Raji (cell line): ENCODE data around the gene PRKAG1.

Experiments used
- POLR2A ChIP-seq: IDR thresholded peaks from 2 replicates; pipeline ENCODE4 v1.6.1; 2011; ENCODE audit warnings: low read depth, low read length, control low read depth; ENCODE audit not compliant: insufficient read depth

The PRKAG1 gene

DNA sequence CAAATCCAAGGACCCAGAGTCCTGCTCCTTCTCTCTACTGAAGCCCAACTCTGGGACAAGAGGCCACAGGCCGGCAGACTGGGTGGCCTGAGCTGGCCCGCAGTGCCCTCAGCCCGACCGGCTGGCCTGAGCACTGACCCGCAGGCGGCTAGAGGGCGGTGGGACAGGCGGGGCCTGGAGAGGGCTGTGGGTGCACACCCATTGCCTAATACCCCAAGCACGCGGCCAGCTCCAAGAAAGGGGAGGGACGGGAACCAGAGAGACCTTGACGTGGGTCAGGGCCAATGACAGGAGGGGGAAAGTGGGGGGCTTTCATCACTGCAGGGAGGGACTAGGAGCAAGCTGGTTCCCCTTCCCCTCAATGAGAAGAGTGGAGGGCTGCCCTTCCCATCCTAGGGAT lies 45.0 kb downstream of the PRKAG1 start:
- no peak for TF ChIP-seq POLR2A

GRCh38 chr12:48972952-48973483 lies 45.6 kb downstream of the PRKAG1 start:
- TF ChIP-seq POLR2A: no peak

DNA sequence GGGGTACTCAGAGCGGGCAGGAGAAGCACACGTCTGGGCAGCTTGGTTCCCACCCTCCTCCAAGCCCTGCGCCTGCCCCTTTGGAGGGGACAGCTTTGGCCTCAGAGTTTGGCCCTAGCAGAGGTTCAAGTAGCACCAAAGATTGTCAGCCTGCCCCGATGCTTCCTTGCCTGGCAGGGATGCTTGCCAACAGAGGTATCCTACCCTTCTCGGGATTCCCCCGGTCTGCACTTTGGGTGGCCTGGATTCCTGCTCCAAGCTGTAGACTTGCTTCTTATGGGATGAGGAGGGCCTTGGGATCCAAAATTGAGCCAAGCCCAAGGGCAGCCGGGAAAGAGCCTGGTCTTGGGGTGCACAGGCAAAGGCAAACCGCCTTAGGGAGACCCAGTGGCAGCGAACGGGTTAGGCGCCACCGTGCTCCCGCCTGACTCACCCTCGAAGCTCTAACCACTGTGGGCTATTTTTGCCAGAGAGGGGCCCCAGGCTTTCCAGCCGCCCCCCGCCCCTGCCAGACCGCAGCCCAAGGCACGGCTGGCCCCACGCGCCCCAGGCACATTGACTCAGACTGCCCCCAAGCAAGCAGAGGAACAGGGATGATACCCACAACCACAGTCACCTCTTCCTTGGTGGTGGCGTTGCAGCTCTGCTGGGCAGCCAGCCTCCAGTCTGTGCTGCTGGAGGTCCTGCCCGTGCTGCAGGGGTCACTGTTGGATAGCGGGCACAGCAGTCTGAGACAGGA lies 46.2 kb downstream of the PRKAG1 start:
- TF ChIP-seq POLR2A: no peak

GRCh38 chr12:48970702-48971334 lies 47.8 kb downstream of the PRKAG1 start:
- TF ChIP-seq POLR2A: no peak

- TF ChIP-seq POLR2A: no peak
Observed at GRCh38 chr12:48969833-48970701, 48.5 kb downstream of the PRKAG1 start.

GRCh38 chr12:48969160-48969771 lies 49.3 kb downstream of the PRKAG1 start:
- no peak for TF ChIP-seq POLR2A

DNA sequence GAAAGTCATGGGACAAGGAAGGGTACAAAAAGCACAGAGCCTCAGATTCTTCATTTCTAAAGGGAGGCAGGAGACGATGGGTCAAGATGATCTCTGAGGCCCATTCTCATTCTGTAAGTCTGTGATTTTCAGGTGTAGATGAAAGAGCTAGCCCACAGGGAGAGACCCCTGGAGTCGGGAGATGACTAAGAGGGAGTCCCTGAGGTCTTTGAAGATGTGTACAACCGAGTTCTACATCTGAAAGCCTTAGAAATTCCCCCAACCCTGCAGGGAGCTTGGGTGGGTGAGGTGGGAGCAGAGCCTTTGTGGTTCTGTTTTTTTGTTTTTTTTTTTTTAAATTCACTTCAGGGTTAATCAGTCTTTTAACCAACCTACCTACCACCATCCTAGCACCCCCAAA lies 50.1 kb downstream of the PRKAG1 start:
- no peak for TF ChIP-seq POLR2A

DNA sequence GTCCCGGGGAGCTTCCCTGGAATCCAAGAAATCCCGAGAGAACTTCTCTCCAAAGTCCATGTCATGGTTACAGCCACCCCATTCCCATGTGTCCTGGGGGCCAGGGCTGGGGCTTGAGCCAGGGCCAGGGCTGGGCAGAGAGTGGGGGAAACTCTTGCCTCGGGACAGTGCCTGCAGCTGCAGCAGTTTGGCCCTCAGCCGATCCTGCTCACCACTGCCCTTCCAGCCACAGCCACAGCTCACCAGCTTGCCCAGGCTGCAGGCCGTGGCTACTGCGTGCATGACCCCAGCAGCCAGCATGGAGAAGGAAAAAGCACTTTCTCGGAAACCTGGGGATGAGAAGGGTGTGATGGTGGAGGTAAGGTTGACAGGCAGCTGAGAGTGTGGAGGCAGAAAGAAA lies 50.6 kb downstream of the PRKAG1 start:
- no peak for TF ChIP-seq POLR2A

DNA sequence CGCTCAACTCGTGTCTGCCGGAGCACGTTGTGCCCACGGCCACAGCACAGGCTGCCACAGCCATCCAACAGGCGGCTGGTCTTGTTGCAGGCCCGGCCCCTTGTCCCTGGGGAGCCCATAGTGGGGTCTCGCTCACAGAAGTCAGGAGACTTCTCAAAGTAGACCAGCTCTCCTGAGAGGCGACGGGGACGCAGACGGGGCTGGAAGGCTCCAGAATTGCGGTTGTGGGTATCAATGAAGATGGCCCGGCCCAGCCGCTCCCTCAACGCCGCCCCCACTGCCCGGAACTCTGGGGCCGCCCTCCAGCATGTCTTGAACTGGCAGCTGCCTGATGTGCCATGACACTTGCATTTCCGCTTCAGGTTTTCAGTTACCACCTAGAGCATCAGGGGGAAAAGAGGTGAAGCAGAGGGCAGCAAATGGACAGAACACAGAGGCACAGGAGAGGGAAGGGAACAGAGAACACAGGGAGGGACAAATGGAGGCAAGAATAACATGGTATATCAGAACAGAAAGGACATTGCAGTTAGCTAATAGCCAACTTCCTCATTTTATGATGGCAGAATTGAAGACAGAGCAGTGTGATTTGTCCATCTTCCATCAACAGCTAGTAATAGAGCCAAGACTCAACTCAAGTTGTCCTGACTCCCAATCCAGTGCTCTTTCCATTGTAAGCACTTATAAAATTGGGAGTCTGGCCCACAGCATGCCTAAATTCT lies 52.2 kb downstream of the PRKAG1 start:
- TF ChIP-seq POLR2A: no peak

GRCh38 chr12:48965298-48965838 lies 53.2 kb downstream of the PRKAG1 start:
- no peak for TF ChIP-seq POLR2A

DNA sequence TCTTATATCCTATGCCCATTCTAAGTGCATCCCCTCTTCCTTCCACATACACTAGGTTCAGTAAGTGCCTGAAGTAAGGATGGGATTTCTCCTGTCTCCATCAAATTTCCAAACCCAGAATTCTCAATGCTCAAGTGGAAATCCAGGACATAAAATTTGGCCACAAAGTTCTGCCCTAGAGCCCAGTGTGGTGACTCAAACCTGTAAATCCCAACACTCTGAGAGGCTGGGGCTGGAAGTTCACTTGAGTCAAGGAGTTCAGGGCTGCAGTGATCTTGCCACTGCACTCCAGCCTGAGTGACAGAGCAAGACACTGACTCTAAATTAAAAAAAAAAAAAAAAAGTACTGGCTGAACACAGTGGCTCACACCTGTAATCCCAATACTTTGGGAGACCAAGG lies 56.8 kb downstream of the PRKAG1 start:
- no peak for TF ChIP-seq POLR2A

DNA sequence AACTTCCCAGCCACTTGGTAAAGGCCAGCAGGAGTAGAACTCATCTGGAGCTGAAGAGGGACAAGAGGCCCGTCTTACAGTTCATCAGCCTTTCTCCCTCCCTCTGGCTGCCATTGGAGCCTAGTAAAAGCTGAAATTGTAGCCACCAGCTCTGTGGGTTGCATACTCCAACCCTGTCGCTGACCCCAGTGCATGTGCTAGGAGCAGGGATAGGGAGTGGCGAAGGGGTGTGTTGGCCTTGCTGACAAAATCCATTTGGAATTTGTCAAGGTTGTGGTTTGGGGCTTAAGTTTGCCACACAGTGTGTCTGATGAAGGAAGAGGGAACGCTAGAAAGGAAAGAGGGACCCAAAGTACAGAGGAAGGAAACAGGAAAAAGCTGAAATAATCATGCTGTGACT lies 57.2 kb downstream of the PRKAG1 start:
- TF ChIP-seq POLR2A: no peak

DNA sequence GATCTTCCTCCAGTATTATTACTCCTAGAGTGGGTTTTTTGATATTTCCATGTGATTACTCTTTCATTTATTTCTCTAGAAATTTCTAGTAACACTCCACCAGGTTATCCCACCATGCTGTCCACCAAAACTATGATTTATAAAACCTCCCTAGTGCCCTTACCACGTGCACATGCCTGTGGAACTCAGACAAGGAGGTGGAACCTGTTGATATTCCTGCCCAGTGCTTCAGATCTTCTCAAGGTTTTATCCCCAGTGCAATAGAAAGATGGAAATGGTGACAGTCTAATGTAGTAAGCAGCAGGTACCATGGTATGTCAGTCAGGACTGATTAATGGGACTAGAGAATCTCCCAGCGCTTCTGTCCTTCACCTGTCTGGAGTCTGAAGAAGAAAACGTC lies 57.7 kb downstream of the PRKAG1 start:
- no peak for TF ChIP-seq POLR2A

- no peak for TF ChIP-seq POLR2A
Observed at GRCh38 chr12:48958049-48958388, 60.6 kb downstream of the PRKAG1 start.
